HG03103 (cell line): Measurements from ENCODE around the gene EHBP1.

Experiments
- ATAC-seq: cut with Tn5 transposase; IDR thresholded peaks from one replicate; pipeline ENCODE4 v1.9.1; 2021; ENCODE audit warnings: low read depth; ENCODE audit not compliant: unreplicated experiment

Gene EHBP1

GRCh38 chr2:62870966-62871365 lies 165.5 kb downstream of the EHBP1 start:
- no peak for ATAC-seq

- no peak for ATAC-seq
Observed at GRCh38 chr2:62871506-62871905, 166.0 kb downstream of the EHBP1 start.

GRCh38 chr2:62873603-62874002 lies 168.1 kb downstream of the EHBP1 start:
- no peak for ATAC-seq

GRCh38 chr2:62874881-62875383 lies 169.4 kb downstream of the EHBP1 start:
- no peak for ATAC-seq

GRCh38 chr2:62881162-62881795 lies 175.8 kb downstream of the EHBP1 start:
- no peak for ATAC-seq

- no peak for ATAC-seq
Observed at GRCh38 chr2:62883629-62884028, 178.1 kb downstream of the EHBP1 start.

GRCh38 chr2:62884086-62884485 lies 178.6 kb downstream of the EHBP1 start:
- no peak for ATAC-seq

GRCh38 chr2:62884514-62884913 lies 179.0 kb downstream of the EHBP1 start:
- ATAC-seq = no peak

- no peak for ATAC-seq
Observed at GRCh38 chr2:62894966-62895631, 189.6 kb downstream of the EHBP1 start.

- no peak for ATAC-seq
Observed at GRCh38 chr2:62895632-62896009, 190.1 kb downstream of the EHBP1 start.

- no peak for ATAC-seq
Observed at GRCh38 chr2:62897187-62897827, 191.8 kb downstream of the EHBP1 start.

- ATAC-seq = no peak
Observed at GRCh38 chr2:62904344-62904743, 198.8 kb downstream of the EHBP1 start.

- ATAC-seq = no peak
Observed at GRCh38 chr2:62908145-62908544, 202.6 kb downstream of the EHBP1 start.

GRCh38 chr2:62913311-62913710 lies 207.8 kb downstream of the EHBP1 start:
- no peak for ATAC-seq

- ATAC-seq = no peak
Observed at GRCh38 chr2:62919041-62919440, 213.5 kb downstream of the EHBP1 start.

- no peak for ATAC-seq
Observed at GRCh38 chr2:62920070-62920469, 214.6 kb downstream of the EHBP1 start.

GRCh38 chr2:62923242-62923641 lies 217.7 kb downstream of the EHBP1 start:
- no peak for ATAC-seq

- no peak for ATAC-seq
Observed at GRCh38 chr2:62923881-62924280, 218.4 kb downstream of the EHBP1 start.

- no peak for ATAC-seq
Observed at GRCh38 chr2:62928015-62928414, 222.5 kb downstream of the EHBP1 start.

- ATAC-seq = no peak
Observed at GRCh38 chr2:62931536-62931935, 226.0 kb downstream of the EHBP1 start.

GRCh38 chr2:62933398-62933917 lies 227.9 kb downstream of the EHBP1 start:
- ATAC-seq = no peak

GRCh38 chr2:62934517-62934916 lies 229.0 kb downstream of the EHBP1 start:
- no peak for ATAC-seq
